H1 (cell line): ENCODE results near the gene GBX1. TPM values are rescaled to one million over a fixed set of nuclear protein-coding genes. Genes with fewer than 3 reads are reported as not detected.
A peak's percentile ranks its signal among the peaks of the same experiment; 100 is the strongest.

Experiments
- ATF3 ChIP-seq: IDR thresholded peaks from 2 replicates; pipeline ENCODE4 v1.6.1; 2011; ENCODE audit warnings: low read depth, mild to moderate bottlenecking, low read length; ENCODE audit not compliant: insufficient read depth
- CHD1 ChIP-seq: IDR thresholded peaks from 2 replicates; pipeline ENCODE4 v1.6.1; 2012; ENCODE audit warnings: low read depth, low read length, improper control_type of control experiment
- EGR1 ChIP-seq: IDR thresholded peaks from 2 replicates; pipeline ENCODE4 v1.6.1; 2011; ENCODE audit warnings: low read depth, low read length, borderline replicate concordance
- EP300 ChIP-seq, 2 experiments: IDR thresholded peaks; 1 replicate in 1 of 2; 2 replicates in 1 of 2; pipeline ENCODE4 v1.6.1; 2011 to 2012; ENCODE audit warnings: low read depth in 2 of 2, low read length in 2 of 2, mild to moderate bottlenecking in 2 of 2, borderline replicate concordance in 1 of 2, inconsistent platforms in 1 of 2, moderate library complexity in 1 of 2
- FOSL1 ChIP-seq: IDR thresholded peaks from 2 replicates; pipeline ENCODE4 v1.6.1; 2011; ENCODE audit warnings: mild to moderate bottlenecking, low read depth, low read length, moderate library complexity; ENCODE audit not compliant: insufficient read depth
- GABPA ChIP-seq: IDR thresholded peaks from 2 replicates; pipeline ENCODE4 v1.6.1; 2011; ENCODE audit warnings: mild to moderate bottlenecking, low read length, moderate library complexity, borderline replicate concordance; ENCODE audit not compliant: insufficient read depth
- HDAC2 ChIP-seq, 2 experiments: fragments of 300-600 bp in 1 of 2; sonication (generic) in 1 of 2; IDR thresholded peaks; 2 replicates each; pipeline ENCODE4 v1.6.1; 2011 to 2012; ENCODE audit warnings: low read depth in 2 of 2, low read length in 2 of 2, mild to moderate bottlenecking in 2 of 2, moderate library complexity in 2 of 2, borderline replicate concordance in 1 of 2, inconsistent platforms in 1 of 2
- KDM1A ChIP-seq: fragments of 200-600, 300-600 bp; sonication (generic); IDR thresholded peaks from 2 replicates; pipeline ENCODE4 v1.7.1; 2016; ENCODE audit warnings: mild to moderate bottlenecking, low read length, borderline replicate concordance
- POLR2AphosphoS5 ChIP-seq: IDR thresholded peaks from 2 replicates; pipeline ENCODE4 v1.6.1; 2011; ENCODE audit warnings: low read depth, low read length
- POU5F1 ChIP-seq: IDR thresholded peaks from 2 replicates; pipeline ENCODE4 v1.6.1; 2011; ENCODE audit warnings: low read depth, mild to moderate bottlenecking, low read length, moderate library complexity
- RAD21 ChIP-seq, 2 experiments: IDR thresholded peaks in 1 of 2; conservative IDR thresholded peaks in 1 of 2; 2 replicates each; pipeline ENCODE4 v1.6.1; 2011; ENCODE audit warnings: low read depth in 2 of 2, low read length in 2 of 2, improper control_type of control experiment in 1 of 2, inconsistent platforms in 1 of 2, mild to moderate bottlenecking in 1 of 2, moderate library complexity in 1 of 2
- RBBP5 ChIP-seq: IDR thresholded peaks from 2 replicates; pipeline ENCODE4 v1.7.1; 2012; ENCODE audit warnings: low read depth, mild to moderate bottlenecking, inconsistent platforms, low read length, moderate library complexity, borderline replicate concordance
- RNF2 ChIP-seq: fragments of 200-900, 300-1000 bp; sonication (generic); IDR thresholded peaks from 2 replicates; pipeline ENCODE4 v1.7.1; 2016; ENCODE audit warnings: borderline replicate concordance, low read depth, mild to moderate bottlenecking, antibody characterized with exemption, low read length; ENCODE audit not compliant: poor library complexity, severe bottlenecking; ENCODE audit errors: missing control alignments
- SAP30 ChIP-seq: fragments of 300-600 bp; sonication (generic); IDR thresholded peaks from 2 replicates; pipeline ENCODE4 v1.7.1; 2012; ENCODE audit warnings: low read length, moderate library complexity, mild to moderate bottlenecking, inconsistent platforms; ENCODE audit not compliant: insufficient read depth, insufficient replicate concordance
- SIRT6 ChIP-seq: IDR thresholded peaks from one replicate; pipeline ENCODE4 v1.7.1; 2012; ENCODE audit warnings: low read length, inconsistent platforms
- SUZ12 ChIP-seq: fragments of 200-600 bp; sonication (generic); IDR thresholded peaks from 2 replicates; pipeline ENCODE4 v1.6.1; 2012; ENCODE audit warnings: mild to moderate bottlenecking, inconsistent platforms, low read length, moderate library complexity, mixed read lengths
- TAF1 ChIP-seq: IDR thresholded peaks from 2 replicates; pipeline ENCODE4 v1.6.1; 2011; ENCODE audit warnings: mild to moderate bottlenecking, low read depth, low read length
- USF2 ChIP-seq: IDR thresholded peaks from 2 replicates; pipeline ENCODE4 v1.6.1; 2011; ENCODE audit warnings: low read length, improper control_type of control experiment
- ZNF274 ChIP-seq: IDR thresholded peaks from 2 replicates; pipeline ENCODE4 v1.7.0; 2012; ENCODE audit warnings: low read length, borderline replicate concordance; ENCODE audit errors: extremely low read depth
- polyA plus RNA-seq, 7 experiments: library from polyadenylated mRNA; depleted of rRNA in 3 of 7; stranded (reverse) in 5 of 7; unstranded in 2 of 7; fragments of >200 nt in 5 of 7; fragments of 200-250 nt in 2 of 7; gene quantifications; 1 replicate in 5 of 7; 2 replicates in 1 of 7; 4 replicates in 1 of 7; pipeline versions ENCODE4 v1.2.1 to v1.2.3, GENCODE V29; 2011 to 2013; ENCODE audit warnings: missing spikeins in 2 of 7, mixed read lengths in 2 of 7
- total RNA-seq: library from RNA; stranded (reverse); fragmentation: NEBNext Ultra II Directional; extraction: Animal tissue kit (Norgen Biotek cat#: 25700); gene quantifications from 2 replicates; pipeline ENCODE4 v1.2.1, GENCODE V29; 2021
- TF ChIP-seq, protein P1 (sequence below): IDR thresholded peaks from 2 replicates; pipeline ENCODE4 v1.6.1; 2012; ENCODE audit warnings: inconsistent platforms

The GBX1 gene
- total and polyA plus RNA-seq, 2 of the 8 experiments (the other 6 are each of a cell fraction or from before 2014, with no cell fraction given), result not detected

DNA sequence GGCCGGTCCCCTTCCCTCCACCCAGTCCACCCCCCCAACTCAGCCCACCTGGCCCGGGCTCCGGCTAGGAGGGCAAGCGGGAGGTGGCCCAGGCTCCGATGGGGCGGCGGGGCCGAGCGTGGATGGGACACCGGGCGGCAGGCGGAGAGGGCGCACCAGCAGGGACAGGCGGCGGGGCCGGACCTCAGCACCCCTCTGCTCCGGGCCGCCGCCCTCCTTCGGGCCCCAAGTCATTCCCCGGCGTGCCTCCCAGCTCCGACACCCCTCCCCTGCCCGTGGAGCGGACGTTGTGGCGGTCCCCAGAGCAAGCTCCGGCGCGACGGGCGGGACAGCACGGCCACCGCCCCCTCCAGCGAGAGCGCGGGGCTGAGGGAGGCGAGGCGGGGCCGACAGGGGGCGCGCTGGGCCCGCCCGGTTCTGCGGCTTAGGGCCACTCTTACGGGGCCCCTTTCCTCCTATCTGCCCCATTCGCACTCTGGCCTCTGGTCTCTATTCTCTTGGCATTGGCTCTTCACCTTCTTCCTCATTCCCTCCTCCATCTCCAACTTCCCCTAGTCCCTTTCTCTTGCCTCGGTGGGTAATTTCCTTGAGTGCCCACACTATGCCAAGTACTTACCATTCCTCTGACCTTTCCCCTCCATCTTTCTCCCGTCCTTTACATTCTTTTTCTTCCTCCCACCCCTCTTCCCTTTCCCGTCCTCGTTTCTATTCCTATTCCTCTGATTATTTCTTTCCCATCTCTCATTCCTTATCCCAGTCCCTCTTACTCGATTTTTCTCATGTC lies 701 bp upstream of the GBX1 start (continued):
- no peak for TF ChIP-seq ATF3
- TF ChIP-seq GABPA, result no peak
- TF ChIP-seq POLR2AphosphoS5, result no peak
- no peak for TF ChIP-seq RNF2
- no peak for TF ChIP-seq EP300 (IDR thresholded peaks at IDR 0.05; ENCODE audit: borderline replicate concordance in 1 of 2, low read depth in 2 of 2, low read length in 2 of 2)
- no peak for TF ChIP-seq SIRT6
- TF ChIP-seq RBBP5, result no peak
- peak; percentile 36 to 51 for TF ChIP-seq RAD21 (IDR thresholded peaks at IDR 0.05 in 1 of 2, conservative IDR thresholded peaks at IDR 0.05 in 1 of 2; ENCODE audit: low read depth in 2 of 2, low read length in 2 of 2)
- TF ChIP-seq EGR1, result no peak
- TF ChIP-seq SAP30, result no peak
- TF ChIP-seq, protein P1, sequence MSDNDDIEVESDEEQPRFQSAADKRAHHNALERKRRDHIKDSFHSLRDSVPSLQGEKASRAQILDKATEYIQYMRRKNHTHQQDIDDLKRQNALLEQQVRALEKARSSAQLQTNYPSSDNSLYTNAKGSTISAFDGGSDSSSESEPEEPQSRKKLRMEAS, result peak; percentile 52
- TF ChIP-seq ZNF274, result no peak
- TF ChIP-seq TAF1, result no peak
- TF ChIP-seq POU5F1, result no peak
- no peak for TF ChIP-seq FOSL1
- no peak; the same call in 1 of the 2 replicates for TF ChIP-seq SUZ12
- no peak for TF ChIP-seq CHD1
- no peak for TF ChIP-seq KDM1A
- no peak for TF ChIP-seq USF2
- 0 out of 4 replicates have a peak, but pooled peaks of 1 of the 2 experiments have one; percentile 0 for TF ChIP-seq HDAC2 (IDR thresholded peaks at IDR 0.05; ENCODE audit: borderline replicate concordance in 1 of 2, low read depth in 2 of 2, low read length in 2 of 2)
